Spleen (tissue), 11 donors: ENCODE data around the gene ARHGAP22. TPM values are rescaled to one million over a fixed set of nuclear protein-coding genes. Genes with fewer than 3 reads are reported as not detected.

ENCODE experiments used
- DNase-seq: peaks from one replicate; pipeline ENCODE4 v3.0.0-alpha.2; 2020
- H3K27ac ChIP-seq, 8 donors: fragments of 200-600 bp; sonication (generic) in 7 of 8; 1 replicate in 4 of 8; 2 replicates in 4 of 8; pipeline versions ENCODE4 v1.5.0 to v1.8.0; 2016 to 2021; ENCODE audit warnings: inconsistent platforms in 4 of 8, mild to moderate bottlenecking in 4 of 8, moderate library complexity in 1 of 8
- H3K27me3 ChIP-seq, 7 donors: fragments of 200-600 bp; sonication (generic) in 6 of 7; replicated peaks in 1 of 7; 1 replicate in 4 of 7; 2 replicates in 3 of 7; pipeline versions ENCODE4 v1.5.0 to v1.8.0; 2016 to 2021; ENCODE audit warnings: inconsistent platforms in 3 of 7, mild to moderate bottlenecking in 1 of 7
- H3K36me3 ChIP-seq, 6 donors: fragments of 200-600 bp; sonication (generic) in 5 of 6; 1 replicate in 4 of 6; 2 replicates in 2 of 6; pipeline versions ENCODE4 v1.5.0 to v1.8.0; 2016 to 2021; ENCODE audit warnings: inconsistent platforms in 2 of 6
- H3K4me1 ChIP-seq, 6 donors: fragments of 200-600 bp; sonication (generic) in 5 of 6; 1 replicate in 3 of 6; 2 replicates in 3 of 6; pipeline versions ENCODE4 v1.5.0 to v1.8.0; 2016 to 2021; ENCODE audit warnings: inconsistent platforms in 3 of 6
- H3K4me3 ChIP-seq, 8 donors: fragments of 200-600 bp; sonication (generic) in 7 of 8; 1 replicate in 4 of 8; 2 replicates in 4 of 8; pipeline versions ENCODE4 v1.5.0 to v1.8.0; 2016 to 2021; ENCODE audit warnings: inconsistent platforms in 4 of 8, mild to moderate bottlenecking in 4 of 8, moderate library complexity in 2 of 8
- H3K9me3 ChIP-seq, 8 donors: fragments of 200-600 bp; sonication (generic) in 7 of 8; 1 replicate in 4 of 8; 2 replicates in 4 of 8; pipeline versions ENCODE4 v1.5.0 to v1.8.0; 2016 to 2021; ENCODE audit warnings: inconsistent platforms in 4 of 8
- POLR2A ChIP-seq, 3 donors: fragments of 450-650 bp; IDR thresholded peaks; one replicate each; pipeline ENCODE4 v1.5.1; 2017; ENCODE audit warnings: antibody characterized with exemption in 3 of 3, mild to moderate bottlenecking in 1 of 3
- POLR2AphosphoS5 ChIP-seq, 3 donors: sonication (generic); formaldehyde crosslinking; IDR thresholded peaks; one replicate each; pipeline ENCODE4 v1.5.1; 2017; ENCODE audit warnings: antibody characterized with exemption in 3 of 3
- WGBS, 5 donors: extraction: QIAGEN DNeasy Blood & Tissue Kit in 3 of 5; methylation state at CpG; one replicate each; pipeline versions ENCODE4 v1.1.5 to v1.1.7; 2013 to 2018; 5-methylcytosine and 5-hydroxymethylcytosine counted together
- intact Hi-C: fragments of 100-400 bp; cut with DNase I; formaldehyde crosslinking; loops from one replicate; pipeline ENCODE4 v1.15.0; 2023; ENCODE audit warnings: low total_unique reads
- polyA plus RNA-seq, 3 donors: library from polyadenylated mRNA; stranded (reverse); fragments of 200-250 nt; gene quantifications; one replicate each; pipeline ENCODE4 v1.2.1, GENCODE V29; 2013
- total RNA-seq, 7 donors: library from RNA; depleted of rRNA in 3 of 7; stranded (reverse); fragments of >200 nt in 3 of 7; fragmentation: NEBNext Ultra II Directional in 4 of 7; extraction: Animal tissue kit (Norgen Biotek cat#: 25700) in 4 of 7; gene quantifications; one replicate each; pipeline versions ENCODE4 v1.1.0 to v1.2.1, GENCODE V29; 2016 to 2021
- TF ChIP-seq, protein P1 (sequence below), 11 experiments: fragments of 200-600 bp in 7 of 11; fragments of 450-650 bp in 4 of 11; sonication (generic) in 4 of 11; IDR thresholded peaks in 8 of 11; conservative IDR thresholded peaks in 3 of 11; 1 replicate in 7 of 11; 2 replicates in 4 of 11; pipeline versions ENCODE4 v1.4.0 to v1.8.0; 2016 to 2021; ENCODE audit warnings: antibody characterized with exemption in 11 of 11, inconsistent platforms in 4 of 11, mild to moderate bottlenecking in 1 of 11
- donor health status: healthy with polysubstance abuse.
- donor health status: DM: no; HTN: no; CAD: no; lungs with moderate emphysema.
- donor health status: DM: no; HTN: no; CAD: no.
- donor health status: Bipolar disorder and iron deficiency.
- donor health status: healthy.
- donor health status: DM: no; HTN: no; CAD: no.
- donor health status: DM: yes; HTN: yes; CAD: no.

Gene ARHGAP22
- total and polyA plus RNA-seq, 10 donors, result 0.56 to 7.5 (median 3.2) TPM

DNA sequence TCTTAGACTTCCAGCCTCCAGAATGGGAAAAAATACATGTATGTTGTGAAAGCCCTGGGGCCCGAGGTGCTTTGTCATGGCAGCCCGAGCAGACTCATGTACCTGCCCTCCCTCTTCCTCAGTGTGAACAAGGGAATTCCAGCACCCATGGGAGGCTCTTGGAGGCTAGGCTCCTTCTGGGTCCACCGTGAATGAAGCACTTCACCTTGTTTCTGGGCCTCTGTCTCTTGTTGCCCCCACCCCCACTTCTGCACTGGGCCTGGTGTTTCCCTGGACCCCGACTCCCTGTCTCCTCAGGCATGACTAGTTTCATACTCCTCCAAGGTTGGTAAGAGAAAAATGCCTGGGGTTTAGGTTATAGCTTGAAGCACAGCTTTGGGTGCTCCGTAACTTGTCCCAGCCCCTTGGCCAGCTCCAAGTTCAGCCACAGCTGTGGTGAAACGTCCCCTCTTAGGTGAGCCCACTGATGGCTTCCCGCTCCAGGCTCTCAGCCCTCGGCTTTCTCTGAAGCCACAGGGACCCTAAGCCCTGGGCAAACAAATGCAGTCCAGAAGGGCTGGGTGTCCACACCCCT is 30.2 kb upstream of the ARHGAP22 start:
- Histone ChIP-seq H3K9me3 (peaks cover 0 to 3% (median under 1%) of the 10 kb centered on the region in 8 donors), H3K27ac (peak overlapping the region in 4 of 8 donors; percentile 52 to 64 (median 56)), H3K4me1 (peaks cover 0 to 55% (median 30%) of the 10 kb centered on the region in 6 donors), H3K4me3 (no peak overlapping the region), H3K27me3 (peaks cover 0 to 21% (median 0%) of the 10 kb centered on the region in 7 donors), H3K36me3 (no peaks in the 10 kb centered on the region)
- intact Hi-C loops, result no loop called here
- no peak for TF ChIP-seq POLR2A (IDR thresholded peaks at IDR 0.05)
- TF ChIP-seq POLR2AphosphoS5 (IDR thresholded peaks at IDR 0.05), result no peak
- TF ChIP-seq, protein P1, sequence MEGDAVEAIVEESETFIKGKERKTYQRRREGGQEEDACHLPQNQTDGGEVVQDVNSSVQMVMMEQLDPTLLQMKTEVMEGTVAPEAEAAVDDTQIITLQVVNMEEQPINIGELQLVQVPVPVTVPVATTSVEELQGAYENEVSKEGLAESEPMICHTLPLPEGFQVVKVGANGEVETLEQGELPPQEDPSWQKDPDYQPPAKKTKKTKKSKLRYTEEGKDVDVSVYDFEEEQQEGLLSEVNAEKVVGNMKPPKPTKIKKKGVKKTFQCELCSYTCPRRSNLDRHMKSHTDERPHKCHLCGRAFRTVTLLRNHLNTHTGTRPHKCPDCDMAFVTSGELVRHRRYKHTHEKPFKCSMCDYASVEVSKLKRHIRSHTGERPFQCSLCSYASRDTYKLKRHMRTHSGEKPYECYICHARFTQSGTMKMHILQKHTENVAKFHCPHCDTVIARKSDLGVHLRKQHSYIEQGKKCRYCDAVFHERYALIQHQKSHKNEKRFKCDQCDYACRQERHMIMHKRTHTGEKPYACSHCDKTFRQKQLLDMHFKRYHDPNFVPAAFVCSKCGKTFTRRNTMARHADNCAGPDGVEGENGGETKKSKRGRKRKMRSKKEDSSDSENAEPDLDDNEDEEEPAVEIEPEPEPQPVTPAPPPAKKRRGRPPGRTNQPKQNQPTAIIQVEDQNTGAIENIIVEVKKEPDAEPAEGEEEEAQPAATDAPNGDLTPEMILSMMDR (IDR thresholded peaks at IDR 0.05 in 8 of 11, conservative IDR thresholded peaks at IDR 0.05 in 3 of 11), result no peak
- no peak for DNase-seq
- 52 to 75% (median 73%) methylated on average over 5 to 8 of the region's 8 CpGs for WGBS, 5 donors

DNA sequence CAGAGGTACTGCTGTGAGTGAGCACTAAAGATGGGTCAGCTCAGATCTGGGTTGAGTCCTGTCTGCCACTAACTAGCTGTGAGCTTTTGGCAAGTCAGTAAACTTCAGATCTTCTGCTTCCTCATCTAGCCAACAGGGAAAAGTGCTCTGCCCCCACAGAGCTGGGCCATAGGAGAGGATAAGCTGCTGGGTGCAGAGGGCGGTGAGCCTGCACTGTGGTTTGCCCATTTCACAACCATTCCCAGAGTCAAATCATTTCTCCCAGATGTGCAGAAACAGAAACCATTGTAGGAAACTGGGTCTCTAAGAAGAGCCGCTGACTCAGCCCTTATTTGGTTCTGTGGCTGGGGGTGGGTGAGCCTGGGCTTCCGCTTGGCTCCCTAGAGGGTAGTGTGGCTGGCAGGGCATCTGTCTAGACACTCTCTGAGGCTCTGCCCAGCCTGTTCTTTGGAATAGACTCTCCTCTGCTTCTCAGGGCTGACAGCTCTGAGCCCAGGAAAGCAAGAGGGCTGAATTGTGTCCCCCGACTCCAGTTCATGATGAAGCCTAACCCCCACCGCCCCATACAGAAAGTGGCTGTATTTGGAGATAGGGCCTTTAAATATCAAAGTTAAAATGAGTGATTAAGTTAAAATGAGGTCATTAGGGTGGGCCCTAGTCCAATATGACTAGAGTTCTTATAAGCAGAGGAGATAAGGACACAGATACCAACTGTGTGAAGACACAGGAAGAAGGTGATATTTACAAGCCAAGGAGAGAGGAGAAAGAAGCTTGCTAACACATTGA is 29.5 kb upstream of the ARHGAP22 start:
- Histone ChIP-seq H3K9me3 (no peaks in the 10 kb centered on the region), H3K27ac (peak overlapping the region in 4 of 8 donors; percentile 52 to 64 (median 56)), H3K4me1 (peaks cover 0 to 49% (median 27%) of the 10 kb centered on the region in 6 donors), H3K4me3 (peak overlapping the region in 1 of 8 donors; percentile 43), H3K27me3 (peaks cover 0 to 21% (median 0%) of the 10 kb centered on the region in 7 donors), H3K36me3 (no peaks in the 10 kb centered on the region)
- TF ChIP-seq POLR2A (IDR thresholded peaks at IDR 0.05) (no peak), POLR2AphosphoS5 (IDR thresholded peaks at IDR 0.05) (peak in 2 of 3 donors; percentile 51 to 61)
- TF ChIP-seq, protein P1 (IDR thresholded peaks at IDR 0.05 in 8 of 11, conservative IDR thresholded peaks at IDR 0.05 in 3 of 11), result no peak
- WGBS, 5 donors, result 25 to 33% (median 29%) methylated on average over 5 of the region's 5 CpGs
- peak; percentile 88 for DNase-seq
- intact Hi-C loops, result no loop called here

DNA sequence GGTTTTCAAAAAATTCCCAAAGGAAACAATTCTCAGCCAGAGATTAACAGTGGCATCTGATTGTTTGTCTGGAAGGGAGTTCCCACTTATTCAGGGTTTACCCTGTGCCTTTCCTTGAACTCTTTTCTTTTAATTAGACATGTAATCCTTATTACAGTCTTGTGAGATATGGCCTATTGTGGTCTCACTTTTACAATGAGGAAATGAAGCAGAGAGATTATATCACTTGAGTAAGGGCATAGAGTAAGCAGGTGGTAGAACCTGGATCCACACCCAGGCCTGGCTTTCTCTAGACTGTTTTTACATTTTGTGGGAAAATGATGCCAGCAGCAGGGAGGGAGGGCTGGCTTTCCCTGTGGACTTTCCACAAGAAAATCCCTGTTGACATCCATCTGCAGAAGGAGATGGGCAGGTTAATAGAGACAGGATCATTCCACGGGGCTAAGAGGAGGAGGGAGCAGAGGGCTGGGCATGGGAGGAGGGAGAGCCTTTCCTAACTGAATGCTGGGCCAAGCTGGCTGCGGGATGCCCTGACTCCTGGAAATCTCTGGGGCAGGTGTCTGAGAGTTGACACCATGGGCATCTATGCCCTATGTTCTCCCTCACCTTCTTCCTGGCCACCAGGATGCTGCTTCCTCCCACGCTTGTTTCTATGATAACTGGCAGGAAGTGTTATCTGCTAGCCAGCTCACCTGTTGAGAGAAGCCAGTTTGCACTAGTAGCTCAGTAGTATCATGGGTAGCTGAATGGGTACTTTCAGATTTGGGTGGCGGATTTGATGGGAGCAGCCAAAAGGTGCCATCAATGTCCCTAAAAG is 28.7 kb upstream of the ARHGAP22 start:
- WGBS, 5 donors, result 48 to 70% (median 59%) methylated on average over 4 of the region's 4 CpGs
- intact Hi-C loops, result no loop called here
- Histone ChIP-seq H3K9me3 (no peaks in the 10 kb centered on the region), H3K27ac (peak overlapping the region in 4 of 8 donors; percentile 52 to 64 (median 56)), H3K4me3 (peak overlapping the region in 1 of 8 donors; percentile 43), H3K4me1 (peaks cover 0 to 42% (median 26%) of the 10 kb centered on the region in 6 donors), H3K36me3 (no peaks in the 10 kb centered on the region), H3K27me3 (peaks cover 0 to 21% (median 0%) of the 10 kb centered on the region in 7 donors)
- TF ChIP-seq POLR2AphosphoS5 (IDR thresholded peaks at IDR 0.05) (no peak), POLR2A (IDR thresholded peaks at IDR 0.05) (no peak)
- TF ChIP-seq, protein P1 (IDR thresholded peaks at IDR 0.05 in 8 of 11, conservative IDR thresholded peaks at IDR 0.05 in 3 of 11), result no peak
- no peak for DNase-seq
